ENCODE data around the gene OR7C2.

OR7C2 gene

GRCh38 chr19:14979476-14980255, 38.4 kb downstream of the OR7C2 start, which contains the start of gene SLC1A6:
Gene SLC1A6 (minus strand): TSS chr19:14979864. CDS start chr19:14972910, 6,954 bp downstream.
- CTCF ChIA-PET, result no interaction called here
- H3K9me3 ChIP-seq (ENCODE audit: control insufficient read depth, insufficient read depth, low read depth, low read length), result no peaks in the 10 kb centered on the region

More at GRCh38 chr19:14979476-14980255, 38.4 kb downstream of the OR7C2 start, which contains the start of gene SLC1A6:
- Histone ChIP-seq H3K36me3 (ENCODE audit: control insufficient read depth in 2 of 2, insufficient read depth in 1 of 2, low read length in 2 of 2) (no peaks in the 10 kb centered on the region), H3K4me3 (ENCODE audit: low read depth, low read length) (peak within 1 kb of the TSS; percentile 26), H3K4me1 (ENCODE audit: control insufficient read depth, insufficient read depth, low read length) (no peaks in the 10 kb centered on the region), H3K27ac (ENCODE audit: extremely low read depth, low read depth, low read length) (no peak within 1 kb of the TSS)
- no peak for TF ChIP-seq ZNF629 (tag by site-specific recombination; IDR thresholded peaks at IDR 0.05)
- no peak for TF ChIP-seq ZNF19 (tag by site-specific recombination; IDR thresholded peaks at IDR 0.05; ENCODE audit: low read depth)
- TF ChIP-seq, protein P1, sequence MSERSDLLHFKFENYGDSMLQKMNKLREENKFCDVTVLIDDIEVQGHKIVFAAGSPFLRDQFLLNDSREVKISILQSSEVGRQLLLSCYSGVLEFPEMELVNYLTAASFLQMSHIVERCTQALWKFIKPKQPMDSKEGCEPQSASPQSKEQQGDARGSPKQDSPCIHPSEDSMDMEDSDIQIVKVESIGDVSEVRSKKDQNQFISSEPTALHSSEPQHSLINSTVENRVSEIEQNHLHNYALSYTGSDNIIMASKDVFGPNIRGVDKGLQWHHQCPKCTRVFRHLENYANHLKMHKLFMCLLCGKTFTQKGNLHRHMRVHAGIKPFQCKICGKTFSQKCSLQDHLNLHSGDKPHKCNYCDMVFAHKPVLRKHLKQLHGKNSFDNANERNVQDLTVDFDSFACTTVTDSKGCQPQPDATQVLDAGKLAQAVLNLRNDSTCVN (tag by site-specific recombination; optimal IDR thresholded peaks at IDR 0.05), result peak; percentile 33
- no peak for TF ChIP-seq ZNF621 (tag by site-specific recombination; IDR thresholded peaks at IDR 0.05)
- TF ChIP-seq ZNF561 (tag by site-specific recombination; IDR thresholded peaks at IDR 0.05; ENCODE audit: borderline replicate concordance), result no peak
- TF ChIP-seq ZNF521 (tag by site-specific recombination; IDR thresholded peaks at IDR 0.05), result no peak
- TF ChIP-seq PRDM6 (tag by site-specific recombination; IDR thresholded peaks at IDR 0.05), result no peak
- TF ChIP-seq EGR2 (tag by site-specific recombination; IDR thresholded peaks at IDR 0.05; ENCODE audit: low read depth), result peak; percentile 26; the same call in 1 of the 2 replicates
- TF ChIP-seq ZNF548 (tag by site-specific recombination; IDR thresholded peaks at IDR 0.05), result no peak
- TF ChIP-seq IKZF3 (tag by site-specific recombination; IDR thresholded peaks at IDR 0.05), result no peak
- TF ChIP-seq SP2 (tag by site-specific recombination; IDR thresholded peaks at IDR 0.05), result no peak
- TF ChIP-seq ZNF626 (tag by site-specific recombination; IDR thresholded peaks at IDR 0.05), result no peak
- TF ChIP-seq KLF1 (tag by site-specific recombination; IDR thresholded peaks at IDR 0.05), result no peak
- TF ChIP-seq ZNF404 (tag by site-specific recombination; IDR thresholded peaks at IDR 0.05), result no peak
- TF ChIP-seq ZNF433 (tag by site-specific recombination; IDR thresholded peaks at IDR 0.05; ENCODE audit: low read depth), result no peak
- TF ChIP-seq, protein P2, sequence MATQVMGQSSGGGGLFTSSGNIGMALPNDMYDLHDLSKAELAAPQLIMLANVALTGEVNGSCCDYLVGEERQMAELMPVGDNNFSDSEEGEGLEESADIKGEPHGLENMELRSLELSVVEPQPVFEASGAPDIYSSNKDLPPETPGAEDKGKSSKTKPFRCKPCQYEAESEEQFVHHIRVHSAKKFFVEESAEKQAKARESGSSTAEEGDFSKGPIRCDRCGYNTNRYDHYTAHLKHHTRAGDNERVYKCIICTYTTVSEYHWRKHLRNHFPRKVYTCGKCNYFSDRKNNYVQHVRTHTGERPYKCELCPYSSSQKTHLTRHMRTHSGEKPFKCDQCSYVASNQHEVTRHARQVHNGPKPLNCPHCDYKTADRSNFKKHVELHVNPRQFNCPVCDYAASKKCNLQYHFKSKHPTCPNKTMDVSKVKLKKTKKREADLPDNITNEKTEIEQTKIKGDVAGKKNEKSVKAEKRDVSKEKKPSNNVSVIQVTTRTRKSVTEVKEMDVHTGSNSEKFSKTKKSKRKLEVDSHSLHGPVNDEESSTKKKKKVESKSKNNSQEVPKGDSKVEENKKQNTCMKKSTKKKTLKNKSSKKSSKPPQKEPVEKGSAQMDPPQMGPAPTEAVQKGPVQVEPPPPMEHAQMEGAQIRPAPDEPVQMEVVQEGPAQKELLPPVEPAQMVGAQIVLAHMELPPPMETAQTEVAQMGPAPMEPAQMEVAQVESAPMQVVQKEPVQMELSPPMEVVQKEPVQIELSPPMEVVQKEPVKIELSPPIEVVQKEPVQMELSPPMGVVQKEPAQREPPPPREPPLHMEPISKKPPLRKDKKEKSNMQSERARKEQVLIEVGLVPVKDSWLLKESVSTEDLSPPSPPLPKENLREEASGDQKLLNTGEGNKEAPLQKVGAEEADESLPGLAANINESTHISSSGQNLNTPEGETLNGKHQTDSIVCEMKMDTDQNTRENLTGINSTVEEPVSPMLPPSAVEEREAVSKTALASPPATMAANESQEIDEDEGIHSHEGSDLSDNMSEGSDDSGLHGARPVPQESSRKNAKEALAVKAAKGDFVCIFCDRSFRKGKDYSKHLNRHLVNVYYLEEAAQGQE (tag by site-specific recombination; IDR thresholded peaks at IDR 0.05), result no peak
- no peak for TF ChIP-seq ZNF610 (tag by site-specific recombination; IDR thresholded peaks at IDR 0.05; ENCODE audit: borderline replicate concordance)
- no peak for TF ChIP-seq ZBTB7A (tag by site-specific recombination; IDR thresholded peaks at IDR 0.05; ENCODE audit: low read depth)
- no peak for TF ChIP-seq ZFP3 (tag by site-specific recombination; IDR thresholded peaks at IDR 0.05; ENCODE audit: low read depth)
- TF ChIP-seq ZNF335 (tag by site-specific recombination; conservative IDR thresholded peaks at IDR 0.05), result 0 out of 2 replicates have a peak, but pooled peaks have one; percentile 20
- TF ChIP-seq ZNF830 (tag by site-specific recombination; IDR thresholded peaks at IDR 0.05; ENCODE audit: low read depth), result no peak
- TF ChIP-seq, protein P3, sequence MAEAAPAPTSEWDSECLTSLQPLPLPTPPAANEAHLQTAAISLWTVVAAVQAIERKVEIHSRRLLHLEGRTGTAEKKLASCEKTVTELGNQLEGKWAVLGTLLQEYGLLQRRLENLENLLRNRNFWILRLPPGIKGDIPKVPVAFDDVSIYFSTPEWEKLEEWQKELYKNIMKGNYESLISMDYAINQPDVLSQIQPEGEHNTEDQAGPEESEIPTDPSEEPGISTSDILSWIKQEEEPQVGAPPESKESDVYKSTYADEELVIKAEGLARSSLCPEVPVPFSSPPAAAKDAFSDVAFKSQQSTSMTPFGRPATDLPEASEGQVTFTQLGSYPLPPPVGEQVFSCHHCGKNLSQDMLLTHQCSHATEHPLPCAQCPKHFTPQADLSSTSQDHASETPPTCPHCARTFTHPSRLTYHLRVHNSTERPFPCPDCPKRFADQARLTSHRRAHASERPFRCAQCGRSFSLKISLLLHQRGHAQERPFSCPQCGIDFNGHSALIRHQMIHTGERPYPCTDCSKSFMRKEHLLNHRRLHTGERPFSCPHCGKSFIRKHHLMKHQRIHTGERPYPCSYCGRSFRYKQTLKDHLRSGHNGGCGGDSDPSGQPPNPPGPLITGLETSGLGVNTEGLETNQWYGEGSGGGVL (tag by site-specific recombination; IDR thresholded peaks at IDR 0.05), result peak; percentile 61
- TF ChIP-seq ZNF202 (tag by site-specific recombination; IDR thresholded peaks at IDR 0.05; ENCODE audit: borderline replicate concordance), result no peak
- TF ChIP-seq HOXA7 (CRISPR knock-in tag; IDR thresholded peaks at IDR 0.05; ENCODE audit: borderline replicate concordance), result no peak
- peak; percentile 87 for TF ChIP-seq ZNF768 (tag by site-specific recombination; IDR thresholded peaks at IDR 0.05)
- TF ChIP-seq ZNF292 (tag by site-specific recombination; IDR thresholded peaks at IDR 0.05; ENCODE audit: borderline replicate concordance, low read depth), result no peak
- peak; percentile 74 for TF ChIP-seq ZFHX2 (tag by site-specific recombination; conservative IDR thresholded peaks at IDR 0.05)
- POLR2A ChIA-PET, result no interaction called here
